ENCODE measurements around the gene PRSS22. TPM values are rescaled to one million over a fixed set of nuclear protein-coding genes. Genes with fewer than 3 reads are reported as not detected.

PRSS22 gene
- total and polyA plus RNA-seq, 9 donors, result 0.10 to 7.2 (median 1.2) TPM; not detected in 3

- H3K36me3 ChIP-seq, result no peaks in the 10 kb centered on the region
- WGBS, 3 donors, result 67 to 75% (median 71%) methylated on average over 6 of the region's 6 CpGs
- intact Hi-C loops (cut with DNase I), result loop anchor here in 2 of 4 donors (5.0 kb wide), 2 partner anchors 40 to 45 kb away; partner anchors contain the start of gene FLYWCH1 (in 1 of the 2)
- H3K27me3 ChIP-seq, result no peaks in the 10 kb centered on the region
- H3K4me1 ChIP-seq (ENCODE audit: insufficient read depth), result peaks cover 5% of the 10 kb centered on the region
- no peak overlapping the region for H3K27ac ChIP-seq
- H3K4me3 ChIP-seq, result no peak overlapping the region
- DNase-seq, result no peak
- no peak for TF ChIP-seq CTCF (IDR thresholded peaks at IDR 0.05)
- TF ChIP-seq POLR2A (IDR thresholded peaks at IDR 0.05), result no peak
- no peak for TF ChIP-seq EP300 (IDR thresholded peaks at IDR 0.05)
- H3K9me3 ChIP-seq, result no peaks in the 10 kb centered on the region
Observed at GRCh38 chr16:2871926-2872325, 14.0 kb upstream of the PRSS22 start.

GRCh38 chr16:2867987-2868789 lies 10.2 kb upstream of the PRSS22 start:
- Histone ChIP-seq H3K4me1 (ENCODE audit: insufficient read depth) (peaks cover 3% of the 10 kb centered on the region), H3K9me3 (no peaks in the 10 kb centered on the region), H3K27ac (peak overlapping the region in 1 of 2 donors; percentile 85), H3K27me3 (no peaks in the 10 kb centered on the region), H3K4me3 (peak overlapping the region; percentile 61), H3K36me3 (no peaks in the 10 kb centered on the region)
- peak; percentile 87 to 96 (median 93) for DNase-seq
- intact Hi-C loops (cut with DNase I), result loop anchor here in 1 of 4 donors (5.0 kb wide), 1 partner anchor 64 kb away; no protein-coding TSS in a partner anchor
- TF ChIP-seq POLR2A (IDR thresholded peaks at IDR 0.05) (peak; percentile 49), CTCF (IDR thresholded peaks at IDR 0.05) (peak; percentile 95 to 96 (median 95)), EP300 (IDR thresholded peaks at IDR 0.05) (no peak)
- 0 to 1% (median 1%) methylated on average over 41 to 45 of the region's 45 CpGs for WGBS, 3 donors

- intact Hi-C loops (cut with DNase I), result loop anchor here in 1 of 4 donors (5.0 kb wide), 1 partner anchor 65 kb away; no protein-coding TSS in a partner anchor
- no peaks in the 10 kb centered on the region for H3K9me3 ChIP-seq
- H3K36me3 ChIP-seq, result no peaks in the 10 kb centered on the region
- WGBS, 3 donors, result 10 to 34% (median 14%) methylated on average over 8 of the region's 8 CpGs
- H3K4me1 ChIP-seq (ENCODE audit: insufficient read depth), result peaks cover 3% of the 10 kb centered on the region
- no peak for DNase-seq
- peak overlapping the region in 1 of 2 donors; percentile 85 for H3K27ac ChIP-seq
- TF ChIP-seq POLR2A (IDR thresholded peaks at IDR 0.05) (no peak), CTCF (IDR thresholded peaks at IDR 0.05) (no peak), EP300 (IDR thresholded peaks at IDR 0.05) (no peak)
- peak overlapping the region; percentile 61 for H3K4me3 ChIP-seq
- no peaks in the 10 kb centered on the region for H3K27me3 ChIP-seq
Observed at GRCh38 chr16:2867661-2867986, 9.7 kb upstream of the PRSS22 start.

- WGBS, 3 donors, result 58 to 78% (median 76%) methylated on average over 3 to 4 of the region's 4 CpGs
- intact Hi-C loops (cut with DNase I), result loop anchor here in 1 of 4 donors (5.0 kb wide), 1 partner anchor 66 kb away; no protein-coding TSS in a partner anchor
- H3K36me3 ChIP-seq, result no peaks in the 10 kb centered on the region
- H3K4me1 ChIP-seq (ENCODE audit: insufficient read depth), result peaks cover 3% of the 10 kb centered on the region
- no peak overlapping the region for H3K27ac ChIP-seq
- no peaks in the 10 kb centered on the region for H3K9me3 ChIP-seq
- no peak overlapping the region for H3K4me3 ChIP-seq
- TF ChIP-seq CTCF (IDR thresholded peaks at IDR 0.05) (no peak), EP300 (IDR thresholded peaks at IDR 0.05) (no peak), POLR2A (IDR thresholded peaks at IDR 0.05) (no peak)
- no peaks in the 10 kb centered on the region for H3K27me3 ChIP-seq
- no peak for DNase-seq
Observed at GRCh38 chr16:2866431-2866830, 8.5 kb upstream of the PRSS22 start.
